ENCODE results near the gene HS3ST6. TPM values are rescaled to one million over a fixed set of nuclear protein-coding genes. Genes with fewer than 3 reads are reported as not detected.

HS3ST6 gene
- total RNA-seq, 1 experiment from 2014 or later, result 1.0 TPM

DNA sequence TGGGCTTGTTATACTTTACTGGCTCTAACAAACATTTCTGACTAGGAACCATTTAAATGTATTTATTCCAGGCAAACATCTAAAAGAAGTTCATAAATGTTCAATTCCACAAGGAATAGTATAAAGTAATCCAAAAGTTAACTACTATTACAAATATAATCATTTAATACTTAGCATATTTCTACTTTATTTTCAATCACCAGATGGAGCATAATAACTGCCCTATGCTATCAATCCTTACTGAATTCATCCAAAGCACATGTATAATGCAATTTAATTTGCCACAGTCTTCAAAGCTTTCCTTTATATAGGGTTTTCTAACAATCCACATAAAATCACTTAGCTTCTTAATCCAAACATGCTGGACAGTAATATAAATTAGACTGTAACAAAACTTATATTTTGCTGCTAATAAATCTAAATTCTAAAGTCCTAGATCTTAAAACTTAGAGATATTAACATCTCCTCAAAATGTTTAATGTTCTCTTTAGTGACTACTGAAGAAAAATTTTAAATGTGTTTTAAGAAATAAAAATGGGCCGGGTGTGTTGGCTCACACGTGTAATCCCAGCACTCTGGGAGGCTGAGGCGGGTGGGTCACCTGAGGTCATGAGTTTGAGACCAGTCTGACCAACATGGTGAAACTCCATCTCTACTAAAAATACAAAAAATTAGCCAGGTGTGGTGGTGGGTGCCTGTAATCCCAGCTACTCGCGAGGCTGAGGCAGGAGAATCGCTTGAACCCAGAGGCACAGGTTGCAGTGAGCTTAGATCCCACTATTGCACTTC, 52.1 kb downstream of the HS3ST6 start:
- CTCF ChIA-PET, result interaction anchor here (0.8 to 0.9 kb wide), 2 partner anchors 63 to 75 kb away, joined by 3 to 4 read pairs; no protein-coding TSS in a partner anchor
- POLR2A ChIA-PET, result no interaction called here

DNA sequence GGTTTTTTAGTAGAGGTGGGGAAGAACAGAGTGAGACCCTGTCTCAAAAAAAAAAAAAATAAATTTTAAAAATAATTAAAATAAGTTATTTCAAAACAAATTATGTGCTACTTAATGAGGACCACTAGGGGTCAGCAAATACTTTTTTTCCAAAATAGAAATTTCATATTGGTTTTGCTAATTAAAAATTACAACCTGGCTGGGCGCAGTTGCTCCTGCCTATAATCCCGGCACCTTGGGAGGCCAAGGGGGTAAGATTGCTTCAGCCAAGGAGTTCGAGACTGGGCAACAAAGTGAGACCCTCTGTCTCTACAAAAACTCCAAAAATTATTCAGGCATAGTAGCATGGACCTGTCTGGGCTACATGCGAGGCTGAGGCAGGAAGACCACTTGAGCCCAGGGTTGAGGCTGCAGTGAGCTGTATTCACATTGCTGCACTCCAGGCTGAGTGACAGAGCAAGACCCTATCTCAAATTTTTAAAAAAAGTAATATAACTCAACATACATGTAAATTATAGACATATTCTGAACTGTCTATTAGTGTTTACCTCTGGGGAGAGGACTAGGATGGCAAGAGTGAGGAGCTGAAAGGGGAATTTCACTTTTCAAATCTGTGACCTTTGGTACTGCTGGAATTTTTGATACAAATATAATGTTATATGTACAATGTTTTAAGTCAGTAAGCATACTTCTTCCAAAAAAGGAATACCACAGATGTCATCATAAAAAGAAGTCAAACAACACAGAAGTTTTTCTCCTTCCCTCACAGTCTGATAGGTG, 54.3 kb downstream of the HS3ST6 start:
- no peaks in the 10 kb centered on the region for H3K36me3 Mint-ChIP-seq
- H3K9me3 Mint-ChIP-seq, result no peaks in the 10 kb centered on the region
- no peak overlapping the region for H3K4me3 Mint-ChIP-seq
- H3K4me1 Mint-ChIP-seq, result no peaks in the 10 kb centered on the region
- ChIA-PET CTCF (interaction anchor here (0.7 to 2.4 kb wide), 11 partner anchors 11 to 83 kb away, joined by 3 to 18 read pairs (median 4); partner anchors contain the start of genes NUBP2 and SPSB3), POLR2A (no interaction called here)
- no peak overlapping the region for H3K27ac Mint-ChIP-seq
- ATAC-seq (no peak), DNase-seq (ENCODE audit: low spot score) (no peak)
- H3K27me3 Mint-ChIP-seq (ENCODE audit: low read depth), result peaks cover 37% of the 10 kb centered on the region
- TF ChIP-seq ZNF416 (CRISPR knock-in tag; IDR thresholded peaks at IDR 0.05) (no peak), USF2 (CRISPR knock-in tag; IDR thresholded peaks at IDR 0.05) (no peak), CTCF (IDR thresholded peaks at IDR 0.05) (peak; percentile 62), TEAD4 (CRISPR knock-in tag; IDR thresholded peaks at IDR 0.05) (no peak), TP53 (CRISPR knock-in tag; IDR thresholded peaks at IDR 0.05) (no peak), USF1 (CRISPR knock-in tag; IDR thresholded peaks at IDR 0.05) (no peak)
- TF ChIP-seq, protein P1, sequence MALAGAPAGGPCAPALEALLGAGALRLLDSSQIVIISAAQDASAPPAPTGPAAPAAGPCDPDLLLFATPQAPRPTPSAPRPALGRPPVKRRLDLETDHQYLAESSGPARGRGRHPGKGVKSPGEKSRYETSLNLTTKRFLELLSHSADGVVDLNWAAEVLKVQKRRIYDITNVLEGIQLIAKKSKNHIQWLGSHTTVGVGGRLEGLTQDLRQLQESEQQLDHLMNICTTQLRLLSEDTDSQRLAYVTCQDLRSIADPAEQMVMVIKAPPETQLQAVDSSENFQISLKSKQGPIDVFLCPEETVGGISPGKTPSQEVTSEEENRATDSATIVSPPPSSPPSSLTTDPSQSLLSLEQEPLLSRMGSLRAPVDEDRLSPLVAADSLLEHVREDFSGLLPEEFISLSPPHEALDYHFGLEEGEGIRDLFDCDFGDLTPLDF (CRISPR knock-in tag; IDR thresholded peaks at IDR 0.05), result no peak

More for the DNA sequence above, 52.1 kb downstream of the HS3ST6 start:
- no peak for TF ChIP-seq CTCF (IDR thresholded peaks at IDR 0.05)
- no peak for TF ChIP-seq ZNF232 (CRISPR knock-in tag; IDR thresholded peaks at IDR 0.05)
- TF ChIP-seq KAT7 (CRISPR knock-in tag; IDR thresholded peaks at IDR 0.05; ENCODE audit: borderline replicate concordance), result no peak
- TF ChIP-seq, protein P2, sequence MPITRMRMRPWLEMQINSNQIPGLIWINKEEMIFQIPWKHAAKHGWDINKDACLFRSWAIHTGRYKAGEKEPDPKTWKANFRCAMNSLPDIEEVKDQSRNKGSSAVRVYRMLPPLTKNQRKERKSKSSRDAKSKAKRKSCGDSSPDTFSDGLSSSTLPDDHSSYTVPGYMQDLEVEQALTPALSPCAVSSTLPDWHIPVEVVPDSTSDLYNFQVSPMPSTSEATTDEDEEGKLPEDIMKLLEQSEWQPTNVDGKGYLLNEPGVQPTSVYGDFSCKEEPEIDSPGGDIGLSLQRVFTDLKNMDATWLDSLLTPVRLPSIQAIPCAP (CRISPR knock-in tag; IDR thresholded peaks at IDR 0.05), result no peak
- no peak for TF ChIP-seq TEAD1 (CRISPR knock-in tag; IDR thresholded peaks at IDR 0.05)
- no peak for TF ChIP-seq AR (CRISPR knock-in tag; IDR thresholded peaks at IDR 0.05)
- no peak for TF ChIP-seq JAZF1 (CRISPR knock-in tag; IDR thresholded peaks at IDR 0.05)
- no peak for TF ChIP-seq CREB1 (CRISPR knock-in tag; IDR thresholded peaks at IDR 0.05)
- no peak for TF ChIP-seq ZNF396 (CRISPR knock-in tag; IDR thresholded peaks at IDR 0.05; ENCODE audit: borderline replicate concordance)
- TF ChIP-seq SOX15 (CRISPR knock-in tag; IDR thresholded peaks at IDR 0.05), result no peak
- TF ChIP-seq NFATC4 (CRISPR knock-in tag; IDR thresholded peaks at IDR 0.05), result no peak
- TF ChIP-seq, protein P1 (CRISPR knock-in tag; IDR thresholded peaks at IDR 0.05), result no peak
- no peak for TF ChIP-seq GRHL2 (CRISPR knock-in tag; IDR thresholded peaks at IDR 0.05; ENCODE audit: insufficient replicate concordance, severe bottlenecking)
- DNase-seq (ENCODE audit: low spot score) (no peak), ATAC-seq (no peak)
- Mint-ChIP-seq H3K4me1 (no peaks in the 10 kb centered on the region), H3K27me3 (ENCODE audit: low read depth) (peaks cover 22% of the 10 kb centered on the region), H3K4me3 (no peak overlapping the region), H3K36me3 (no peaks in the 10 kb centered on the region), H3K9me3 (no peaks in the 10 kb centered on the region), H3K27ac (no peak overlapping the region)

Measured in WTC11 (cell line).